Stomach (tissue), 4 donors: Measurements from ENCODE around the gene HSF2.

Experiments
- POLR2AphosphoS5 ChIP-seq, 3 donors: sonication (generic); formaldehyde crosslinking; IDR thresholded peaks; one replicate each; pipeline ENCODE4 v1.6.1; 2016; ENCODE audit warnings: antibody characterized with exemption in 3 of 3
- TF ChIP-seq, protein P1 (sequence below), 7 experiments: fragments of 450-650 bp in 4 of 7; fragments of 200-600 bp in 3 of 7; sonication (generic) in 3 of 7; IDR thresholded peaks; one replicate each; pipeline ENCODE4 v1.5.1; 2016 to 2019; ENCODE audit warnings: antibody characterized with exemption in 7 of 7, control low read depth in 2 of 7, mild to moderate bottlenecking in 1 of 7

DNA sequence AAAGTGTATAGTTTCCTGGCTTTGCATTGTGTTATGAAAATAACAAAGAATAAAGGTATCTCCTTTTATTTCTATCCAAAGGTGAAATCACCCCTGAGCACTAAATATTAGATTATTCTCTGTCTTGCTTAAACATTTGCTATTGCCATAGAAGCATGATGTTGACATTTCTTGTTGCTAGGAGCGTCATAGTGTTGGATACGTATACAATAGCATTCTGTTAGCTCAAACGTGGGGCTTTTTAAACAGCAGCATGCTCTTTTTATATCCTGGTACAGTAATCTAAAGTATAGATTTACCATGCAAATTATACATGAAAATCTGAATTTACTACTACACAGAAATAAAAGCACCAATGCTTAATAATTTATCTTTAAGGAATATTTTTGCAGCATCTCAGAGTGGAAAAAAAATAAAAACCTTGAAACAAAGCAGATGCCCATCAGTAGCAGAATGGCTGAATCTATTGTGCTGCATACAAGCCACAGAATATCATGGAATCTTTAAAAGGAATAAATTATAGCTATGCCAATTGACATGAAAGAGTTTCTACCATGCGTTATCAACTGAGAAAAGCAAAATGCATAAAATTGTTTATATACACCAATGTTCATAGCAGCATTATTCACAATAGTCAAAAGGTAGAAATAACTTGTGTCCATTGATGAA lies 9.6 kb upstream of the HSF2 start:
- TF ChIP-seq, protein P1, sequence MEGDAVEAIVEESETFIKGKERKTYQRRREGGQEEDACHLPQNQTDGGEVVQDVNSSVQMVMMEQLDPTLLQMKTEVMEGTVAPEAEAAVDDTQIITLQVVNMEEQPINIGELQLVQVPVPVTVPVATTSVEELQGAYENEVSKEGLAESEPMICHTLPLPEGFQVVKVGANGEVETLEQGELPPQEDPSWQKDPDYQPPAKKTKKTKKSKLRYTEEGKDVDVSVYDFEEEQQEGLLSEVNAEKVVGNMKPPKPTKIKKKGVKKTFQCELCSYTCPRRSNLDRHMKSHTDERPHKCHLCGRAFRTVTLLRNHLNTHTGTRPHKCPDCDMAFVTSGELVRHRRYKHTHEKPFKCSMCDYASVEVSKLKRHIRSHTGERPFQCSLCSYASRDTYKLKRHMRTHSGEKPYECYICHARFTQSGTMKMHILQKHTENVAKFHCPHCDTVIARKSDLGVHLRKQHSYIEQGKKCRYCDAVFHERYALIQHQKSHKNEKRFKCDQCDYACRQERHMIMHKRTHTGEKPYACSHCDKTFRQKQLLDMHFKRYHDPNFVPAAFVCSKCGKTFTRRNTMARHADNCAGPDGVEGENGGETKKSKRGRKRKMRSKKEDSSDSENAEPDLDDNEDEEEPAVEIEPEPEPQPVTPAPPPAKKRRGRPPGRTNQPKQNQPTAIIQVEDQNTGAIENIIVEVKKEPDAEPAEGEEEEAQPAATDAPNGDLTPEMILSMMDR (IDR thresholded peaks at IDR 0.05), result no peak
- TF ChIP-seq POLR2AphosphoS5 (IDR thresholded peaks at IDR 0.05), result no peak
